HPDE6-E6E7 (cell line): ENCODE data around the gene TMEM14C.

Source experiments
- DNase-seq: peaks from one replicate; pipeline ENCODE4 v3.0.0; 2011; ENCODE audit warnings: missing footprints; ENCODE audit errors: extremely low spot score

The TMEM14C gene

GRCh38 chr6:10759884-10760329, 37.0 kb downstream of the TMEM14C start:
- DNase-seq, result peak; percentile 85

- DNase-seq, result no peak
These were observed 40.1 kb downstream of the TMEM14C start for GRCh38 chr6:10763006-10763405.

GRCh38 chr6:10769419-10769818, 46.5 kb downstream of the TMEM14C start:
- no peak for DNase-seq

GRCh38 chr6:10771371-10771894, 48.6 kb downstream of the TMEM14C start:
- DNase-seq, result no peak

GRCh38 chr6:10778230-10778629, 55.4 kb downstream of the TMEM14C start:
- no peak for DNase-seq

GRCh38 chr6:10779076-10779475, 56.2 kb downstream of the TMEM14C start:
- no peak for DNase-seq
